DOHH2 (cell line): ENCODE measurements around the gene EPC1.

Source experiments
- EZH2phosphoT487 ChIP-seq: fragments of 200-600 bp; sonication (generic); IDR thresholded peaks from 2 replicates; pipeline ENCODE4 v1.6.1; 2017; ENCODE audit warnings: borderline replicate concordance, mild to moderate bottlenecking, antibody characterized with exemption, low read length, moderate library complexity, mixed read lengths
- TF ChIP-seq, protein P1 (sequence below): fragments of 200-600 bp; sonication (generic); IDR thresholded peaks from one replicate; pipeline ENCODE4 v1.5.1; 2014; ENCODE audit warnings: antibody characterized with exemption, mild to moderate bottlenecking, low read depth, low read length; ENCODE audit not compliant: poor library complexity, severe bottlenecking

DNA sequence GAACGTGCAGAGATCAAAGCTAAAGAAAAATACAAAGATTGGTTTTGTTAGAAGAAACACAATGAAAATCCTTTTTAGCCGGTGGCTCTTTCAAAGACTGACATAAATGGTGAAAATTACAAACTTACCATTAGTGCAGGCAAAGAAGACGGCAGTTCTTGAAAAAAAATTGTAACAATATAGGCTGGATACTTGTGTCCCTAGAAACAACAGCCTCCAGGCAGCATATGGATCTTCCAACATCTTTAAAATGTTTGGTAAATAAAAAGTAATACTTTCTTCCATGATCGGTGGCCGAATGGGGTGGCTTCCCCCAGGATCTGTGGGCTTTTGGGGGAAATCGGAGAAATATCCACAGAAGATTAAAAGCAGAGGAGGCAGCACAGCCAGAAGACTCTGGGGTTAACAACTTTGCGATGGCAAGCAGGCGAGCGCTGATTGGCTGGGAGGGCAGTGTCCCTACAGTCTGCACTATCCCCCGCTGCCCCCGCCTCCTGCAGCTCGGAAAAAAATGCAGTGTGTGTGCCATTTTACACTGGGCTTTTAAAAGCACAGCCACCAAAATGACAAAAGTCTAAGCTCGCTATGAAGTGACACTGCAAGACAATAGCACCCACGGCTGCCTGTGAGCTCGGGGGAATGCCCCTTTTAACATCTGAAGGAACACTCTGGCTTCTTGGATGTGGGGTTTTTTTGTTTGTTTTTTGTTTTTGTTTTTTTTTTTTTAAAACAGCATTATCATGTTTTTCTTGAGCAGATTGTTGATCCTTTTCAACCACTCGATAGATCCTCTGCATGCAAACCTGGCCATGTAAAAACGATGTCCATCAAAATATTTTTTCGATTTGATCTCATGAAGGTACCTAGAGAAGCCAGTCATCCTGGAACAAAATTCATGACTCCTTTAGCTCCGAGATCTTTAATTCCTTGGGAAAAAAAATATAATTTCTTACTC lies 31.7 kb upstream of the EPC1 start:
- TF ChIP-seq, protein P1, sequence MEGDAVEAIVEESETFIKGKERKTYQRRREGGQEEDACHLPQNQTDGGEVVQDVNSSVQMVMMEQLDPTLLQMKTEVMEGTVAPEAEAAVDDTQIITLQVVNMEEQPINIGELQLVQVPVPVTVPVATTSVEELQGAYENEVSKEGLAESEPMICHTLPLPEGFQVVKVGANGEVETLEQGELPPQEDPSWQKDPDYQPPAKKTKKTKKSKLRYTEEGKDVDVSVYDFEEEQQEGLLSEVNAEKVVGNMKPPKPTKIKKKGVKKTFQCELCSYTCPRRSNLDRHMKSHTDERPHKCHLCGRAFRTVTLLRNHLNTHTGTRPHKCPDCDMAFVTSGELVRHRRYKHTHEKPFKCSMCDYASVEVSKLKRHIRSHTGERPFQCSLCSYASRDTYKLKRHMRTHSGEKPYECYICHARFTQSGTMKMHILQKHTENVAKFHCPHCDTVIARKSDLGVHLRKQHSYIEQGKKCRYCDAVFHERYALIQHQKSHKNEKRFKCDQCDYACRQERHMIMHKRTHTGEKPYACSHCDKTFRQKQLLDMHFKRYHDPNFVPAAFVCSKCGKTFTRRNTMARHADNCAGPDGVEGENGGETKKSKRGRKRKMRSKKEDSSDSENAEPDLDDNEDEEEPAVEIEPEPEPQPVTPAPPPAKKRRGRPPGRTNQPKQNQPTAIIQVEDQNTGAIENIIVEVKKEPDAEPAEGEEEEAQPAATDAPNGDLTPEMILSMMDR = no peak
- TF ChIP-seq EZH2phosphoT487 = no peak
